Middle frontal gyrus (tissue), 1 donor: Measurements from ENCODE around the gene SDF2L1.
"Not testable (repeated sequence)": the region's sequence is repeated elsewhere in the genome, so short reads cannot be mapped to it uniquely, and the experiment has no call there.

Experiments
- DNase-seq: peaks from one replicate; pipeline ENCODE4 v3.0.0-alpha.2; 2015; ENCODE audit warnings: low spot score; ENCODE audit errors: extremely low spot score

SDF2L1 gene

DNA sequence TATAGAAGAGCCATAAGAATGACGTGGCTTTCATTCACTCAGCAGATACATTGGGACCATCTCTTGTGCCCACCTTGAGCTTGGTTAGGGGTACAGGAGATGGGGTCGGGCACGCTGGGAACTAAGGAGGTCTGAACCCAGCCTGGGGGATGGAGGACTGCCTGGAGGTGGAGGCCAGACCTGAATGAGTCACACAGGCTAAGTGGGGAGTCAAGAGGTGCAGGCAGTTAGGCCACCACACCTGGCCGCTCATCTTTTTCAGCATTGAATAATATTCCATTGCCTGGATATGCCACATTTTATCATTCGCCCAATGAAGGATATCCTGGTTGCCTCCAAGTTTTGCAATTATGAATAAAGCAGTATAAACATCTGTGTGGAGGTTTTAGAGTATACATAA is 19.9 kb downstream of the SDF2L1 start:
- DNase-seq: no peak

DNA sequence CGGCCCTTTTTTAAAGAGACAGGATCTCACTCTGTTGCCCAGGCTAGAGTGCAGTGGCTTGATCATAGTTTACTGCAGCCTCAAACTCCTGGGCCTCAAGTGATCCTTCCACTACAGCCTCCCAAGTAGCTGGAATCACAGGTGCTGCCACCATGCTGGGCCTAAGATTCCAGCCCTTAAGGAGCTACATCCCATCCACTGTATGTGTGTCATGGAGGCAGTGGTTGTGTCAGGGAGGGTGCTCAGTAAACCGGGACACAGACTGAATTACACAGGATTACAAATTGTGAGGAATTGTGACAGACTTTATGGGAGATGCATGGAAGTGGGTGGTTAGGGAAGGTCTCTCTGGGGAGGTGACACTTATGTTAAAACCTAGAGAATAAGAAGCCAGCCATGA is 21.6 kb downstream of the SDF2L1 start:
- DNase-seq: no peak

DNA sequence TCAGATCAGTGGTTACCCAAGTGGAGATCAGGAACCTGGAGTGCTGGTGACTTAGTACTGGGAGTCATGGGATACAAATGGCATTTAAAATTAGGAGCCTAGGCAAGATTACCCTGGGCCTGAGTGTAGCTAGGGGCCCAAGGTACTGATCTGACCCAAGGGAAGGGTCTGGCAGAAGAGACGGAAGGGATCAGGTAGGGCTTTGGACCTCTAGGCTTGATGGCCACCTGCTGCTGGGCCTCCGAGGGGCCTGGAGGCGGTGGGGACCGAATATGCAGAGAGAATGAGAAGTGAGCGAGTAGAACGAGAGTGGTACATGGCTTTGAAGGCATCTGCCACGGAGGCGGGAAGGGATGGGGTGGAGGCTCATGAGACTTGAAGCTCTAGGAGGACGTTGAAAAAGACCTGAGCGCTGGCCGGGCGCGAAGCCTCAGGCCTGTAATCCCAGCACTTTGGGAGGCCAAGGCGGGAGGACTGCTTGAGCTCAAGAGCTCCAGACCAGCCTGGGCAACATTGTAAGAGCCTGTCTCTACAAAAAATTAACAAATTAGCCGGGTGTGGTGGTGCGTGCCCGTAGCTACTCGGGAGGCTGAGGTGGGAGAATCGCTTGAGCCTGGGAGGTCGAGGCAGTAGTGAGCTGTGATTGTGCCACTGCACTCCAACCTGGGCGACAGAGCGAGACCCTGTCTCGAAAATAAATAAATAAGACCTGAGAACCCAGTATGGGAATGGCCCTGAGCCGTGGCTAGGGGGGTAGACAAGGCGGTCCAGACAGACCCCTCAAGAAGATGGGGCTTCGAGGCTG is 23.1 kb downstream of the SDF2L1 start:
- DNase-seq: no peak

DNA sequence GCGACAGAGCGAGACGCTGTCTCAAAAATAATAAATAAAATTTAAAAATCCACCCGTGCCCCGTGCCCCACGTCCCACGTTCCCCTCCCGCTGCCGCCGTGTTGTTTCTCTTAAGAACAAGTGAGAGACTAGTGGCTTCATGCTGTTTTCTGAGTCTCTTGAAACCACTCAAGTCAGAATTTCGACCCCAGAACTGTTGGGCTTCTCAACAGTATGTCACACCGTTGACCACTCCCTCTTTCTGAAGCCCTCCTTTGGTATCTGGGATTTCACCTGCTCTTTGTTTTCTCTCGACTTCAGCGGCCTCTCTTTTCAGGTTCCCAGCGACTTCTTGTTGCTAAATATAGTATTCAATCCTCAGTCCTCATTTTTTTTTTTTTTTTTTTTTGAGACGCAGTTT is 24.7 kb downstream of the SDF2L1 start:
- DNase-seq: no peak

- DNase-seq: no peak
Observed at GRCh38 chr22:21669026-21669425, 26.9 kb downstream of the SDF2L1 start.

- no peak for DNase-seq
Observed at GRCh38 chr22:21672107-21672629, 30.1 kb downstream of the SDF2L1 start.

DNA sequence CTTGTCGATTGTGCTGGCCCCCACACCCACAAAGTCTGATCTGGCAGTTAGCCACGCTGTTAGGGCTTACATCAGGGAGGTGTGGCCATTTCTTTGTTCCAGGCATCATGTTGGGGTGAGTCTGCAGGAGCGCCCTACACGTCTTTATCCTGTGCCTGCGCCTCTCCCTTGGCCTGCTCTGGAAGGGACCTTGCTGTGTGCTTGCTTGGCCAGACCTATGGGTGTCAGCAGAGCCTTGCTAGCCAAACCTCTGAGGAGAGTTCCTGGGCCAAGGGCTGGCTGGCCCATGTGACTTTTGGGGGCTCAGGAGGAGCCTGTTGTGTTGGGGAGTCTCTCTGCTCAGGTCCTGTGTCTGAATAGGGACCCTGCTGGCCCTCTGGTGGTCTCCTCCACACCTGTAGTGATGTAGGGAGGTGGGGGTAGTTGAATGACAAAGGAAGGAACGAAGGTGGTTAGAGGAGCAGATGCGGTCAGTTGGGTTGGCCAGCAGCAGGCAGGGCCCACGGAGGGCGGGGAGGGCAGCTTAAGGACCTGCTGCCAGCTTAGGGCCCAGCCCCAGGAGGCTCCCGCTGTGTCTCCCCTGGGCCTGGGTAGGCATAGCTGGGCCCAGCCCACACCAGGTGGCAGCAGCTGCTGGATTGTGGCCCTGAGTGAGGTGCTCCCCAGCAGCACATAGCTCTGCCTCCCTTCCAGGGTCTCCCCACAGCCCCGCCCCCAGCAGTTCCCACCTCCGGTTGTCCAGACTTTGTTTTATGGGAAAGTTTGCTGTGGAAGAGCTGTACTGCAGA is 31.6 kb downstream of the SDF2L1 start:
- DNase-seq: no peak

- no peak for DNase-seq
Observed at GRCh38 chr22:21674638-21675245, 32.6 kb downstream of the SDF2L1 start.

GRCh38 chr22:21677606-21678443 is 35.7 kb downstream of the SDF2L1 start:
- no peak for DNase-seq

- not testable (repeated sequence) for DNase-seq
Observed at GRCh38 chr22:21678842-21679241, 36.7 kb downstream of the SDF2L1 start.

GRCh38 chr22:21679383-21679782 is 37.3 kb downstream of the SDF2L1 start:
- no peak for DNase-seq

GRCh38 chr22:21680830-21681565 is 38.9 kb downstream of the SDF2L1 start:
- no peak for DNase-seq

- DNase-seq: no peak
Observed at GRCh38 chr22:21681566-21682370, 39.7 kb downstream of the SDF2L1 start.

DNA sequence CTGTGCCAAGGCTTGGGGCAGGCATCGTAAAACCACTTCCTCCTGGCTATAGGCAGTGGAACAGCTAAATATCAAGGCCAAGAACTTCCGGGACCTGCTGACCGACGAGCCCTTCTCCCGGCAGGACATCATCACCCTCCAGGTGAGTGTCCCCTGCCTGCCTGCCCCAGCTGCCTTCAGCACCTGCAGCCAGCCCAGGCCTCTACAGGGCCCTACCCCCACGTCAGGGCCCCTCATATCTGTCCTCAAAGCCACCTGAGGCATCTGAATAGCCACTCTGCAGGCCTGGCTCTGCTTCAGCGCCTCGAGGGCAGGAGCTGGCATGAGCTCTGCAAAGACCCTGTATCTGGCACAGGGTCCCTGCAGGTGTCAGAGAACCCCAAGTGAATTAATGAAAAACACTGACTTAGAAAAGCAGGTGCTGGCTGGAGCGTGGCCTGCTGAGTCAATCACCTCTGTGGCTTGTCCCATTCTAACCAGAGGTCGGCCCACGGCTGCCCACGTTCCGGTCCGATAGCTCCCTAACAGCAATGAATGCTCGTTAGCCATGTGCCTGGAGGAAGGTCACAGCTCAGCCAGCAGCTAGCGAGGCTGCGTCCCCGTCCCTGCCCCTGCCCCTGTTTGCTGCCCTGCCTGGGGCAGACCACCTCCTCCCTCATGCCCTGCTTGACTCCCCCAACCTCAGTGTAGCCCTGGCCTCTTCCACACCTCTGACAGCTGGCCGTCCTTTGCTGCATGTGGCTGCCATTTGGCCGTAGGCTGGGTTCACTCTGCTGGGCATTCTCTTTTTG is 40.5 kb downstream of the SDF2L1 start:
- no peak for DNase-seq

- DNase-seq: no peak
Observed at GRCh38 chr22:21683401-21683811, 41.3 kb downstream of the SDF2L1 start.

- no peak for DNase-seq
Observed at GRCh38 chr22:21684492-21685163, 42.5 kb downstream of the SDF2L1 start.

DNA sequence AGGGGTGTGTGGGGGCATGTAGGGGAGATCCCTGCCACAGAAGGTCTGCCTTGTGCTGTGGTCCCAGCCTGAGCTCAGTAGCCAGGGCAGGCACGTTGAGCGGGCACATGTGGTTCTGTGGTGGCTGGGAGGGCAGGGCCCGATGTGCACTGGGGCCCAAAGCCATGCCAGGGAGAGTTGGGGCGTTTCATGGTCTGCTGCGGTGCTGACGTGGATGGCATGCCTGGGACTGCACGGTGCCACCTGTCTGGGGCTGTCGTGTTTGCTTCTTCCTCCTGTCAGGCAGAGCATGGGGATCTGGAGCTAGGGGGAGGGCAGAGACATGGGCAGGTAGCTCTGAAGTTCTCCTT is 43.0 kb downstream of the SDF2L1 start:
- DNase-seq: no peak

- DNase-seq: no peak
Observed at GRCh38 chr22:21686193-21686608, 44.1 kb downstream of the SDF2L1 start.
